ENCODE measurements around the gene DPP10. TPM values are rescaled to one million over a fixed set of nuclear protein-coding genes. Genes with fewer than 3 reads are reported as not detected.

Gene DPP10
- total and polyA plus RNA-seq, 4 donors = 0.04 to 4.1 (median 0.48) TPM

DNA sequence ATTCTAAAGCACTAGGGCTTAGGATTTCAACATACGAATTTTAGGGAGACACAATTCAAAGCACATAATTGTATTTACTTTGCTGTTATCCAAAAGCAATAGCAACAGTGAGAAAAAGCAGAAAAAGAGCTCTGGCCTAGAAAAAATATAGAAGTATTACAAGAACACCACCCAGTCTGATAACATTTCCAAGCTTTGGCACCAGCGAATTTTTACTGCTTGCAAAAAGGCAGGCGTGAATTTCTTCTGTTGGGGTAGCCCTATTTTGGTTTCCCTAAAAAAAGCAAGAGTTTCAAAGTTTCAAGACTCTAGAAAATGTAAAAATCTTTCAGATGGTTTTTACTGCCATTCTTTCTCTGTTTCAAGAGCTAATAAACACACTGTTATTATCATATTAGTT lies 292.7 kb downstream of the DPP10 start:
- Histone ChIP-seq H3K27ac (ENCODE audit: low read depth in 1 of 2, low read length in 2 of 2) (no peak overlapping the region), H3K27me3 (ENCODE audit: control insufficient read depth in 4 of 4, insufficient read depth in 4 of 4, low read length in 3 of 4) (peaks cover 0 to 4% (median 0%) of the 10 kb centered on the region in 4 donors), H3K9ac (ENCODE audit: low read depth in 1 of 2, low read length in 2 of 2) (no peak overlapping the region), H3K4me1 (ENCODE audit: control insufficient read depth in 4 of 4, insufficient read depth in 4 of 4, low read length in 3 of 4) (no peaks in the 10 kb centered on the region), H3K4me3 (ENCODE audit: low read depth in 1 of 3, low read length in 3 of 3) (no peak overlapping the region), H3K36me3 (ENCODE audit: control insufficient read depth in 4 of 4, insufficient read depth in 3 of 4, low read depth in 1 of 4, low read length in 3 of 4) (no peaks in the 10 kb centered on the region), H3K9me3 (ENCODE audit: control insufficient read depth in 4 of 4, low read length in 3 of 4) (no peaks in the 10 kb centered on the region)
- 68% methylated on average over 3 of the region's 3 CpGs for WGBS
- TF ChIP-seq EGR1 (IDR thresholded peaks at IDR 0.05; ENCODE audit: low read depth in 2 of 2) (no peak), YY1 (IDR thresholded peaks at IDR 0.05) (no peak), GABPA (IDR thresholded peaks at IDR 0.05 in 1 of 2, conservative IDR thresholded peaks at IDR 0.05 in 1 of 2) (no peak), MAX (IDR thresholded peaks at IDR 0.05) (no peak), HNF4G (IDR thresholded peaks at IDR 0.05) (no peak)
- TF ChIP-seq, protein P1, sequence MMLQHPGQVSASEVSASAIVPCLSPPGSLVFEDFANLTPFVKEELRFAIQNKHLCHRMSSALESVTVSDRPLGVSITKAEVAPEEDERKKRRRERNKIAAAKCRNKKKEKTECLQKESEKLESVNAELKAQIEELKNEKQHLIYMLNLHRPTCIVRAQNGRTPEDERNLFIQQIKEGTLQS (IDR thresholded peaks at IDR 0.05) = no peak
- DNase-seq (ENCODE audit: low spot score) = no peak

DNA sequence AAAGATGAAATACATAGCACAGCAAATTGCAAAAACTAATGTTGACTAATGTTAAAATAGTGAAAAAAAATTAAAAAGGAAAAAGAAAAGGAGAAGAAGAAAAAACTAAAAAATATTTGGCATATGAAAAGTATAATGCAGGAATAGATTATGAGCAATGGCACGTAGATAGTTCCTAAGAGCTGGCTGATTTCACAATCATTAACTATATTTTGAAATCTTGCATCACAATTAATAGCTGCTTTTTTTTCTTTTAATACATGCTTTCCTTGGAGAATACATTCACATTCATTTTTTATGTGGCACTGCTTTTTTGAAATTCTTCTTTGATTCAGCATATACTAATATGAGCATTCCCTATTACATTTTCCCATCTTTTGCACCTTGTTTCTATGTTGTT lies 299.8 kb downstream of the DPP10 start:
- TF ChIP-seq HNF4G (IDR thresholded peaks at IDR 0.05) (no peak), RXRA (IDR thresholded peaks at IDR 0.05) (no peak), NR2F2 (IDR thresholded peaks at IDR 0.05) (no peak), FOXA1 (IDR thresholded peaks at IDR 0.05) (no peak), YY1 (IDR thresholded peaks at IDR 0.05) (no peak), GABPA (IDR thresholded peaks at IDR 0.05 in 1 of 2, conservative IDR thresholded peaks at IDR 0.05 in 1 of 2) (no peak), HNF4A (conservative IDR thresholded peaks at IDR 0.05) (no peak), TAF1 (conservative IDR thresholded peaks at IDR 0.05) (no peak)
- TF ChIP-seq, protein P1 (IDR thresholded peaks at IDR 0.05) = no peak
- TF ChIP-seq, protein P2, sequence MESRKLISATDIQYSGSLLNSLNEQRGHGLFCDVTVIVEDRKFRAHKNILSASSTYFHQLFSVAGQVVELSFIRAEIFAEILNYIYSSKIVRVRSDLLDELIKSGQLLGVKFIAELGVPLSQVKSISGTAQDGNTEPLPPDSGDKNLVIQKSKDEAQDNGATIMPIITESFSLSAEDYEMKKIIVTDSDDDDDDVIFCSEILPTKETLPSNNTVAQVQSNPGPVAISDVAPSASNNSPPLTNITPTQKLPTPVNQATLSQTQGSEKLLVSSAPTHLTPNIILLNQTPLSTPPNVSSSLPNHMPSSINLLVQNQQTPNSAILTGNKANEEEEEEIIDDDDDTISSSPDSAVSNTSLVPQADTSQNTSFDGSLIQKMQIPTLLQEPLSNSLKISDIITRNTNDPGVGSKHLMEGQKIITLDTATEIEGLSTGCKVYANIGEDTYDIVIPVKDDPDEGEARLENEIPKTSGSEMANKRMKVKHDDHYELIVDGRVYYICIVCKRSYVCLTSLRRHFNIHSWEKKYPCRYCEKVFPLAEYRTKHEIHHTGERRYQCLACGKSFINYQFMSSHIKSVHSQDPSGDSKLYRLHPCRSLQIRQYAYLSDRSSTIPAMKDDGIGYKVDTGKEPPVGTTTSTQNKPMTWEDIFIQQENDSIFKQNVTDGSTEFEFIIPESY (IDR thresholded peaks at IDR 0.05) = no peak
- Histone ChIP-seq H3K36me3 (ENCODE audit: control insufficient read depth in 4 of 4, insufficient read depth in 3 of 4, low read depth in 1 of 4, low read length in 3 of 4) (no peaks in the 10 kb centered on the region), H3K9me3 (ENCODE audit: control insufficient read depth in 4 of 4, low read length in 3 of 4) (no peaks in the 10 kb centered on the region), H3K9ac (ENCODE audit: low read depth in 1 of 2, low read length in 2 of 2) (no peak overlapping the region), H3K27ac (ENCODE audit: low read depth in 1 of 2, low read length in 2 of 2) (no peak overlapping the region), H3K4me3 (ENCODE audit: low read depth in 1 of 3, low read length in 3 of 3) (no peak overlapping the region), H3K27me3 (ENCODE audit: control insufficient read depth in 4 of 4, insufficient read depth in 4 of 4, low read length in 3 of 4) (no peaks in the 10 kb centered on the region), H3K4me1 (ENCODE audit: control insufficient read depth in 4 of 4, insufficient read depth in 4 of 4, low read length in 3 of 4) (no peaks in the 10 kb centered on the region)
- 65% methylated on average over 1 of the region's 1 CpG for WGBS
- no peak for DNase-seq (ENCODE audit: low spot score)

GRCh38 chr2:114745700-114746099 lies 303.3 kb downstream of the DPP10 start:
- DNase-seq (ENCODE audit: low spot score) = no peak
- Histone ChIP-seq H3K4me3 (ENCODE audit: low read depth in 1 of 3, low read length in 3 of 3) (no peak overlapping the region), H3K36me3 (ENCODE audit: control insufficient read depth in 4 of 4, insufficient read depth in 3 of 4, low read depth in 1 of 4, low read length in 3 of 4) (no peaks in the 10 kb centered on the region), H3K27me3 (ENCODE audit: control insufficient read depth in 4 of 4, insufficient read depth in 4 of 4, low read length in 3 of 4) (no peaks in the 10 kb centered on the region), H3K4me1 (ENCODE audit: control insufficient read depth in 4 of 4, insufficient read depth in 4 of 4, low read length in 3 of 4) (no peaks in the 10 kb centered on the region), H3K27ac (ENCODE audit: low read depth in 1 of 2, low read length in 2 of 2) (no peak overlapping the region), H3K9ac (ENCODE audit: low read depth in 1 of 2, low read length in 2 of 2) (no peak overlapping the region), H3K9me3 (ENCODE audit: control insufficient read depth in 4 of 4, low read length in 3 of 4) (no peaks in the 10 kb centered on the region)
- 83% methylated on average over 2 of the region's 2 CpGs for WGBS
- TF ChIP-seq RXRA (IDR thresholded peaks at IDR 0.05) = no peak
- no peak for TF ChIP-seq RAD21 (IDR thresholded peaks at IDR 0.05)
- no peak for TF ChIP-seq CTCF (IDR thresholded peaks at IDR 0.05; ENCODE audit: low read depth, low read length, missing input control)
- TF ChIP-seq EGR1 (IDR thresholded peaks at IDR 0.05; ENCODE audit: low read depth in 2 of 2) = no peak
- TF ChIP-seq, protein P2 (IDR thresholded peaks at IDR 0.05) = no peak
- no peak for TF ChIP-seq HNF4G (IDR thresholded peaks at IDR 0.05)
- TF ChIP-seq, protein P3, sequence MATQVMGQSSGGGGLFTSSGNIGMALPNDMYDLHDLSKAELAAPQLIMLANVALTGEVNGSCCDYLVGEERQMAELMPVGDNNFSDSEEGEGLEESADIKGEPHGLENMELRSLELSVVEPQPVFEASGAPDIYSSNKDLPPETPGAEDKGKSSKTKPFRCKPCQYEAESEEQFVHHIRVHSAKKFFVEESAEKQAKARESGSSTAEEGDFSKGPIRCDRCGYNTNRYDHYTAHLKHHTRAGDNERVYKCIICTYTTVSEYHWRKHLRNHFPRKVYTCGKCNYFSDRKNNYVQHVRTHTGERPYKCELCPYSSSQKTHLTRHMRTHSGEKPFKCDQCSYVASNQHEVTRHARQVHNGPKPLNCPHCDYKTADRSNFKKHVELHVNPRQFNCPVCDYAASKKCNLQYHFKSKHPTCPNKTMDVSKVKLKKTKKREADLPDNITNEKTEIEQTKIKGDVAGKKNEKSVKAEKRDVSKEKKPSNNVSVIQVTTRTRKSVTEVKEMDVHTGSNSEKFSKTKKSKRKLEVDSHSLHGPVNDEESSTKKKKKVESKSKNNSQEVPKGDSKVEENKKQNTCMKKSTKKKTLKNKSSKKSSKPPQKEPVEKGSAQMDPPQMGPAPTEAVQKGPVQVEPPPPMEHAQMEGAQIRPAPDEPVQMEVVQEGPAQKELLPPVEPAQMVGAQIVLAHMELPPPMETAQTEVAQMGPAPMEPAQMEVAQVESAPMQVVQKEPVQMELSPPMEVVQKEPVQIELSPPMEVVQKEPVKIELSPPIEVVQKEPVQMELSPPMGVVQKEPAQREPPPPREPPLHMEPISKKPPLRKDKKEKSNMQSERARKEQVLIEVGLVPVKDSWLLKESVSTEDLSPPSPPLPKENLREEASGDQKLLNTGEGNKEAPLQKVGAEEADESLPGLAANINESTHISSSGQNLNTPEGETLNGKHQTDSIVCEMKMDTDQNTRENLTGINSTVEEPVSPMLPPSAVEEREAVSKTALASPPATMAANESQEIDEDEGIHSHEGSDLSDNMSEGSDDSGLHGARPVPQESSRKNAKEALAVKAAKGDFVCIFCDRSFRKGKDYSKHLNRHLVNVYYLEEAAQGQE (IDR thresholded peaks at IDR 0.05) = no peak
- TF ChIP-seq NR2F2 (IDR thresholded peaks at IDR 0.05) = no peak
- TF ChIP-seq FOXA2 (IDR thresholded peaks at IDR 0.05) = no peak
- no peak for TF ChIP-seq TAF1 (conservative IDR thresholded peaks at IDR 0.05)
- TF ChIP-seq HNF4A (conservative IDR thresholded peaks at IDR 0.05) = no peak
- TF ChIP-seq, protein P1 (IDR thresholded peaks at IDR 0.05) = no peak

All from liver (tissue), 9 donors.